Measurements from ENCODE around the gene DLG1.

DNA sequence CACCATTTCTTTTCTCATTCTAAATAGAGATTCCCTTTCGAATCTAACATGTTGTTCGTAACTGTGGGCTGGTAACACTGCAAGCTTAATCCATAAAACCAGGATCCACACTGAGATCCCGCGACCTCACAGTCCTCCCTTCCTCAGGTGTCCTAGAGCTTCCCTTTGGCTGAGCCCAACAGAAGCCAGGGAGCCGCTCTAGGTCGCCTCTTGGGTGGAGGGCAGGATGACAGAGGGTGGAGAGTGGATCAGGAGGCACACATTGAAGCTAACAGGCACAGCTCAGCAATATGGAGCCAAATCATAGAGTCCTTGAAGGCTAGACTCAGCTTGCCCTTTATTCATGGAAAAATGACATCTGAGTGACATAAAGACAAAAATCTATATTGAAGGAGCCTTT is 44.7 kb upstream of the DLG1 start:
- TF ChIP-seq, protein P1, sequence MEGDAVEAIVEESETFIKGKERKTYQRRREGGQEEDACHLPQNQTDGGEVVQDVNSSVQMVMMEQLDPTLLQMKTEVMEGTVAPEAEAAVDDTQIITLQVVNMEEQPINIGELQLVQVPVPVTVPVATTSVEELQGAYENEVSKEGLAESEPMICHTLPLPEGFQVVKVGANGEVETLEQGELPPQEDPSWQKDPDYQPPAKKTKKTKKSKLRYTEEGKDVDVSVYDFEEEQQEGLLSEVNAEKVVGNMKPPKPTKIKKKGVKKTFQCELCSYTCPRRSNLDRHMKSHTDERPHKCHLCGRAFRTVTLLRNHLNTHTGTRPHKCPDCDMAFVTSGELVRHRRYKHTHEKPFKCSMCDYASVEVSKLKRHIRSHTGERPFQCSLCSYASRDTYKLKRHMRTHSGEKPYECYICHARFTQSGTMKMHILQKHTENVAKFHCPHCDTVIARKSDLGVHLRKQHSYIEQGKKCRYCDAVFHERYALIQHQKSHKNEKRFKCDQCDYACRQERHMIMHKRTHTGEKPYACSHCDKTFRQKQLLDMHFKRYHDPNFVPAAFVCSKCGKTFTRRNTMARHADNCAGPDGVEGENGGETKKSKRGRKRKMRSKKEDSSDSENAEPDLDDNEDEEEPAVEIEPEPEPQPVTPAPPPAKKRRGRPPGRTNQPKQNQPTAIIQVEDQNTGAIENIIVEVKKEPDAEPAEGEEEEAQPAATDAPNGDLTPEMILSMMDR (IDR thresholded peaks at IDR 0.05; ENCODE audit: low read depth, low read length, missing input control), result no peak
- TF ChIP-seq, protein P2, sequence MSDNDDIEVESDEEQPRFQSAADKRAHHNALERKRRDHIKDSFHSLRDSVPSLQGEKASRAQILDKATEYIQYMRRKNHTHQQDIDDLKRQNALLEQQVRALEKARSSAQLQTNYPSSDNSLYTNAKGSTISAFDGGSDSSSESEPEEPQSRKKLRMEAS (IDR thresholded peaks at IDR 0.05), result no peak

Data from liver (tissue), 2 donors.